NCI-H2196 (cell line): ENCODE data around the gene LAT.
A peak's percentile ranks its signal among the peaks of the same experiment; 100 is the strongest.
"Not testable (repeated sequence)": the region's sequence is repeated elsewhere in the genome, so short reads cannot be mapped to it uniquely, and the experiment has no call there.

Experiments
- DNase-seq: peaks from one replicate; lab custom pipeline; 2025; ENCODE audit not compliant: unreplicated experiment; lab: John Stamatoyannopoulos, UW

LAT gene

GRCh38 chr16:28977703-28978662, 6.9 kb upstream of the LAT start:
- peak; percentile 30 for DNase-seq

- DNase-seq, result not testable (repeated sequence)
These were observed 4.5 kb upstream of the LAT start for GRCh38 chr16:28980330-28980729.

- DNase-seq, result no peak
These were observed 3.9 kb upstream of the LAT start for GRCh38 chr16:28980929-28981328.

- DNase-seq, result no peak
These were observed 3.3 kb upstream of the LAT start for GRCh38 chr16:28981517-28981916.

- DNase-seq, result no peak
These were observed 2.4 kb upstream of the LAT start for GRCh38 chr16:28982418-28982817.

DNA sequence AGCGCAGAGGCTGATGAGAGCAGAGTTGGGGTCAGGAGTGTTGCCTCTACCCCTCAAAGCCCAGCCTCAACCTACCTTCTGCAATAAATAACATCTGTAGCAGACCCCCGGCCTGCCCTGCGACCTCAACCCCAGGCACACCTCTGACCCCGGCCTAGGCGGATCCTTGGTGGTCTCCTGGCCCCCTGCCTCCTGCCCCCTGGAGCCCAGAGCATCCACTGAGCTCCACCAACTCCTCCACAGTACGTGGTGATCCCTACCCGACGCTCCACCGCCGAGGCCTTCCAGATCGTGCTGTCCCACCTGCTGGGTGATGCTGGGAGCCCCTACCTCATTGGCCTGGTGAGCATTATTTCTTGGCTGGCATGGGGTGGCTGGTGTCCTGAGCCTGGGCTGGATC, 1.9 kb upstream of the LAT start:
- no peak for DNase-seq

- DNase-seq, result peak; percentile 78
These were observed 1.2 kb upstream of the LAT start for GRCh38 chr16:28983644-28984043.

GRCh38 chr16:28984091-28984490, 761 bp upstream of the LAT start:
- DNase-seq, result no peak

GRCh38 chr16:28985211-28986041, 574 bp downstream of the LAT start:
- DNase-seq, result no peak

GRCh38 chr16:28986046-28986445, 1.2 kb downstream of the LAT start:
- DNase-seq, result no peak

- DNase-seq, result no peak
These were observed 1.6 kb downstream of the LAT start for GRCh38 chr16:28986492-28986891.

- no peak for DNase-seq
These were observed 2.5 kb downstream of the LAT start for GRCh38 chr16:28987170-28987853.

GRCh38 chr16:28989363-28989762, 4.5 kb downstream of the LAT start:
- no peak for DNase-seq

DNA sequence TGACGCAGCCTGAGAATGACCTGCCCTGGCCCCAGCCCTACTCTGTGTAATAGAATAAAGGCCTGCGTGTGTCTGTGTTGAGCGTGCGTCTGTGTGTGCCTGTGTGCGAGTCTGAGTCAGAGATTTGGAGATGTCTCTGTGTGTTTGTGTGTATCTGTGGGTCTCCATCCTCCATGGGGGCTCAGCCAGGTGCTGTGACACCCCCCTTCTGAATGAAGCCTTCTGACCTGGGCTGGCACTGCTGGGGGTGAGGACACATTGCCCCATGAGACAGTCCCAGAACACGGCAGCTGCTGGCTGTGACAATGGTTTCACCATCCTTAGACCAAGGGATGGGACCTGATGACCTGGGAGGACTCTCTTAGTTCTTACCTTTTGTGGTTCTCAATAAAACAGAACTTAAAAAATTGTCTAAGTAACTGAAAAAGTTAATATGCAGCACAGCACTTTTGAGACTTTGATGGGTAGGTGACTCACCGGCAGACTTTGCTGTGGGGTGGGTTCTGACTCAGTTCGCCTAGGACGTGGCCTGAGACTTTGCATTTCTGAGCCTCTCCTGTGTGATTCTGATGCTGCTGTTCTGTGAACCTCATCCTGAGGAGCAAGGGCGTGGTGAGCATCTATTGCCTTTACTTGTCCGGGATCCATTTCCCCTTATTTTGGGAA, 5.7 kb downstream of the LAT start:
- no peak for DNase-seq

DNA sequence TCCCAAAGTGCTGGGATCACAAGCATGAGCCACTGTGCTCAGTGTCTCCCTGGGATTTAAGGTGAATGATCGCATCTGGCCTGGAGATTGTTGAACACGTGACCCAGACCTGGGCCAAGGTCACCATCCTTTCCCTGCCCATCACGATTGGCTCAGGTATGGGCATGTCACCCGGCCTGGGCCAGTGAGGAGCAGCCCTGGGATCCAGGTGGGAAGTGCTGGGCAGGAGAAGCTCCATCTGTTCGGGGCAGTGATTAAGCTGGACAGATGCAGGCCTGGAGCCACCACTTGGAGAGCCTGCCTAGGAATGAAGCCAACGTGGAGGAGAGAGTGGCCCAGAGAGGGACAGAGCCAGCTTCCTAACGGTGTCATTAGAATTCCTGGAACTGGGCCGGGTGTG, 6.8 kb downstream of the LAT start:
- DNase-seq, result no peak

- DNase-seq, result no peak
These were observed 7.6 kb downstream of the LAT start for GRCh38 chr16:28992496-28992895.

DNA sequence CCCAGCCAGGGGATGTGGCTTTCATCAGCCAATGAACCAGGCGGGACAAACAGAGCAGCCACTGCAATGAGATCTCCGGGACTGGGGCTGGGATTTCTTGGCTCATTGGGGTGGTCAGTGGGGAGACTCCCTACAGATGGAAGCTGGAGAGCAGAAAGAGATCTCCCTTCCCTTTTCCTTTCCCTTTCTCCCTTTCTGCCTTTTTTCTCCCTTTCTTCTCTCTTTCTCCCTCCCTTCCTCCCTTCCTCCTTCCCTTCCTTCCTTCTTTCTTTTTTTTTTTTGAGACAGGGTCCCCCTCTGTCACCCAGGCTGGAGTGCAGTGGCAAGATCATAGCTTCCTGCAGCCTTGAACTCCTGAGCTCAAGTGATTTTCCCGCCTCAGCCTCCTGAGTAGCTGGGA, 14.0 kb downstream of the LAT start:
- DNase-seq, result no peak

GRCh38 chr16:28999577-28999976, 14.7 kb downstream of the LAT start:
- no peak for DNase-seq

- no peak for DNase-seq
These were observed 15.2 kb downstream of the LAT start for GRCh38 chr16:29000019-29000418.

- DNase-seq, result not testable (repeated sequence)
These were observed 19.8 kb downstream of the LAT start for GRCh38 chr16:29004496-29005139.
